Mesendoderm (in vitro differentiated cells): Measurements from ENCODE around the gene SNAI3.

Experiments used
- DNase-seq: peaks from one replicate; pipeline ENCODE4 v3.0.0; 2013
- H2AK5ac ChIP-seq: 2 replicates; pipeline ENCODE4 v1.6.1; 2013; ENCODE audit warnings: low read length, inconsistent platforms
- H2BK120ac ChIP-seq: 2 replicates; pipeline ENCODE4 v1.6.1; 2013; ENCODE audit warnings: low read depth, mild to moderate bottlenecking, low read length, moderate library complexity, mixed read lengths
- H2BK15ac ChIP-seq: replicated peaks from 2 replicates; pipeline ENCODE4 v1.6.1; 2013; ENCODE audit warnings: low read depth, mild to moderate bottlenecking, moderate library complexity
- H2BK5ac ChIP-seq: 2 replicates; pipeline ENCODE4 v1.6.1; 2013; ENCODE audit warnings: low read length, inconsistent platforms
- H3K18ac ChIP-seq: 2 replicates; pipeline ENCODE4 v1.6.1; 2013; ENCODE audit warnings: mild to moderate bottlenecking, low read length, mixed read lengths
- H3K23ac ChIP-seq: one replicate; pipeline ENCODE4 v1.6.1; 2013; ENCODE audit warnings: low read length
- H3K27ac ChIP-seq: 2 replicates; pipeline ENCODE4 v1.5.1; 2013; ENCODE audit warnings: low read depth, mild to moderate bottlenecking, inconsistent platforms, low read length, moderate library complexity
- H3K27me3 ChIP-seq: 2 replicates; pipeline ENCODE4 v1.6.1; 2013; ENCODE audit warnings: low read length, control low read depth, mild to moderate bottlenecking, inconsistent platforms; ENCODE audit not compliant: insufficient read depth, poor library complexity
- H3K36me3 ChIP-seq: 2 replicates; pipeline ENCODE4 v1.6.1; 2013; ENCODE audit warnings: low read length, inconsistent platforms; ENCODE audit not compliant: control insufficient read depth, insufficient read depth
- H3K4ac ChIP-seq: one replicate; pipeline ENCODE4 v1.6.1; 2013; ENCODE audit warnings: low read depth, mild to moderate bottlenecking, low read length, moderate library complexity
- H3K4me1 ChIP-seq: 2 replicates; pipeline ENCODE4 v1.6.1; 2013; ENCODE audit warnings: low read depth, low read length, inconsistent platforms; ENCODE audit not compliant: control insufficient read depth
- H3K4me2 ChIP-seq: 2 replicates; pipeline ENCODE4 v1.6.1; 2013; ENCODE audit warnings: low read length
- H3K4me3 ChIP-seq: 2 replicates; pipeline ENCODE4 v1.5.1; 2013; ENCODE audit warnings: mild to moderate bottlenecking, low read length
- H3K56ac ChIP-seq: one replicate; pipeline ENCODE4 v1.6.1; 2013; ENCODE audit warnings: low read length
- H3K79me1 ChIP-seq: 2 replicates; pipeline ENCODE4 v1.6.1; 2013; ENCODE audit warnings: low read length, inconsistent platforms
- H3K79me2 ChIP-seq: 2 replicates; pipeline ENCODE4 v1.6.1; 2013; ENCODE audit warnings: mild to moderate bottlenecking, low read length; ENCODE audit not compliant: control insufficient read depth, insufficient read depth
- H3K9ac ChIP-seq: 2 replicates; pipeline ENCODE4 v1.6.1; 2013; ENCODE audit warnings: low read length, inconsistent platforms
- H4K5ac ChIP-seq: one replicate; pipeline ENCODE4 v1.6.1; 2013; ENCODE audit warnings: low read length
- H4K8ac ChIP-seq: one replicate; pipeline ENCODE4 v1.6.1; 2013; ENCODE audit warnings: low read depth, mild to moderate bottlenecking, control low read depth, low read length, moderate library complexity
- WGBS: extraction: QIAGEN DNeasy Blood & Tissue Kit; methylation state at CpG from one replicate; pipeline ENCODE4 v1.1.7; 2013; ENCODE audit warnings: low lambda C conversion rate, missing lambda C conversion rate; ENCODE audit not compliant: insufficient coverage; ENCODE audit errors: extremely low coverage; 5-methylcytosine and 5-hydroxymethylcytosine counted together

Gene SNAI3

GRCh38 chr16:88723911-88724310 is 37.6 kb upstream of the SNAI3 start:
- Histone ChIP-seq H3K27ac (no peak overlapping the region), H3K4me3 (no peak overlapping the region), H3K36me3 (peaks cover 1% of the 10 kb centered on the region), H3K9ac (no peak overlapping the region), H4K8ac (no peak overlapping the region), H4K5ac (no peak overlapping the region), H2BK5ac (no peak overlapping the region), H3K4ac (no peak overlapping the region), H3K4me1 (no peaks in the 10 kb centered on the region), H3K18ac (no peak overlapping the region), H3K23ac (no peak overlapping the region), H2BK120ac (no peak overlapping the region), H3K79me1 (no peaks in the 10 kb centered on the region), H2AK5ac (no peak overlapping the region), H3K27me3 (no peaks in the 10 kb centered on the region), H3K4me2 (no peak overlapping the region), H3K79me2 (no peaks in the 10 kb centered on the region), H3K56ac (no peak overlapping the region), H2BK15ac (no peak overlapping the region)
- DNase-seq = no peak
- WGBS = no CpG with 5 or more reads among the region's 17 CpGs

GRCh38 chr16:88723507-88723887 is 37.2 kb upstream of the SNAI3 start:
- no CpG with 5 or more reads among the region's 8 CpGs for WGBS
- H3K36me3 ChIP-seq = peaks cover 1% of the 10 kb centered on the region

GRCh38 chr16:88722784-88723506 is 36.6 kb upstream of the SNAI3 start:
- Histone ChIP-seq H3K23ac (no peak overlapping the region), H3K4me3 (no peak overlapping the region), H3K18ac (no peak overlapping the region), H2BK15ac (no peak overlapping the region), H4K5ac (no peak overlapping the region), H2BK5ac (no peak overlapping the region), H2BK120ac (no peak overlapping the region), H2AK5ac (no peak overlapping the region), H3K4me2 (no peak overlapping the region), H3K4me1 (no peaks in the 10 kb centered on the region), H3K9ac (no peak overlapping the region), H3K4ac (no peak overlapping the region), H4K8ac (no peak overlapping the region), H3K36me3 (peaks cover 1% of the 10 kb centered on the region), H3K79me1 (no peaks in the 10 kb centered on the region), H3K56ac (no peak overlapping the region), H3K27ac (no peak overlapping the region), H3K27me3 (no peaks in the 10 kb centered on the region), H3K79me2 (no peaks in the 10 kb centered on the region)
- DNase-seq = no peak
- no CpG with 5 or more reads among the region's 39 CpGs for WGBS

More at GRCh38 chr16:88723507-88723887, 37.2 kb upstream of the SNAI3 start:
- Histone ChIP-seq H3K4me1 (no peaks in the 10 kb centered on the region), H3K9ac (no peak overlapping the region), H2BK5ac (no peak overlapping the region), H3K4me3 (no peak overlapping the region), H2BK15ac (no peak overlapping the region), H3K27ac (no peak overlapping the region), H3K23ac (no peak overlapping the region), H2AK5ac (no peak overlapping the region), H4K8ac (no peak overlapping the region), H2BK120ac (no peak overlapping the region), H3K18ac (no peak overlapping the region), H4K5ac (no peak overlapping the region), H3K79me2 (no peaks in the 10 kb centered on the region), H3K4me2 (no peak overlapping the region), H3K79me1 (no peaks in the 10 kb centered on the region), H3K4ac (no peak overlapping the region), H3K56ac (no peak overlapping the region), H3K27me3 (no peaks in the 10 kb centered on the region)
- DNase-seq = no peak

- H3K9ac ChIP-seq = no peak overlapping the region
- H3K4me1 ChIP-seq = no peaks in the 10 kb centered on the region
- no peak overlapping the region for H3K4me2 ChIP-seq
- no peak overlapping the region for H3K23ac ChIP-seq
- no peak overlapping the region for H2AK5ac ChIP-seq
- H3K4me3 ChIP-seq = no peak overlapping the region
- H3K4ac ChIP-seq = no peak overlapping the region
- no peak overlapping the region for H4K5ac ChIP-seq
- H3K27ac ChIP-seq = no peak overlapping the region
- peaks cover 1% of the 10 kb centered on the region for H3K36me3 ChIP-seq
- WGBS = no CpG with 5 or more reads among the region's 61 CpGs
- H3K79me2 ChIP-seq = no peaks in the 10 kb centered on the region
- no peak overlapping the region for H3K18ac ChIP-seq
- DNase-seq = no peak
- no peak overlapping the region for H4K8ac ChIP-seq
- H3K56ac ChIP-seq = no peak overlapping the region
- H2BK15ac ChIP-seq = no peak overlapping the region
- no peak overlapping the region for H2BK120ac ChIP-seq
- H2BK5ac ChIP-seq = no peak overlapping the region
- no peaks in the 10 kb centered on the region for H3K27me3 ChIP-seq
- no peaks in the 10 kb centered on the region for H3K79me1 ChIP-seq
Measured at GRCh38 chr16:88721815-88722755, 35.8 kb upstream of the SNAI3 start.

- H2AK5ac ChIP-seq = no peak overlapping the region
- no peaks in the 10 kb centered on the region for H3K79me1 ChIP-seq
- H3K27me3 ChIP-seq = no peaks in the 10 kb centered on the region
- no peak overlapping the region for H3K18ac ChIP-seq
- no peak overlapping the region for H3K4me2 ChIP-seq
- WGBS = no CpG with 5 or more reads among the region's 17 CpGs
- no peak overlapping the region for H4K5ac ChIP-seq
- no peaks in the 10 kb centered on the region for H3K4me1 ChIP-seq
- no peak overlapping the region for H3K4me3 ChIP-seq
- no peak overlapping the region for H3K23ac ChIP-seq
- no peak overlapping the region for H3K9ac ChIP-seq
- H2BK15ac ChIP-seq = no peak overlapping the region
- DNase-seq = no peak
- peaks cover 3% of the 10 kb centered on the region for H3K36me3 ChIP-seq
- no peak overlapping the region for H2BK120ac ChIP-seq
- no peak overlapping the region for H2BK5ac ChIP-seq
- no peak overlapping the region for H4K8ac ChIP-seq
- H3K79me2 ChIP-seq = no peaks in the 10 kb centered on the region
- no peak overlapping the region for H3K56ac ChIP-seq
- no peak overlapping the region for H3K4ac ChIP-seq
- H3K27ac ChIP-seq = no peak overlapping the region
Measured at GRCh38 chr16:88721236-88721635, 34.9 kb upstream of the SNAI3 start.
